ENCODE results near the gene ORAI3.

ORAI3 gene

GRCh38 chr16:30948667-30949649 lies at the start of gene ORAI3:
Gene ORAI3, plus strand, starts transcription at chr16:30949068. Its CDS starts 222 bp downstream, at chr16:30949290.
- H3K36me3 ChIP-seq (ENCODE audit: insufficient read depth, low read length): peaks cover 12% of the 10 kb centered on the region
- peak within 1 kb of the TSS; percentile 94 for H3K27ac ChIP-seq (ENCODE audit: low read depth, low read length)
- peak within 1 kb of the TSS; percentile 83 to 90 for H3K4me3 ChIP-seq (ENCODE audit: low read depth in 1 of 2, low read length in 2 of 2)
- H3K9me3 ChIP-seq (ENCODE audit: low read length): no peaks in the 10 kb centered on the region
- H3K9ac ChIP-seq (ENCODE audit: low read length): peak within 1 kb of the TSS; percentile 74
- H3K4me1 ChIP-seq (ENCODE audit: insufficient read depth, low read length): peaks cover 29% of the 10 kb centered on the region
- H3K27me3 ChIP-seq (ENCODE audit: control insufficient read depth in 1 of 2, insufficient read depth in 2 of 2, low read length in 2 of 2): no peaks in the 10 kb centered on the region

- H3K9me3 ChIP-seq (ENCODE audit: low read length): no peaks in the 10 kb centered on the region
- no peak overlapping the region for H3K4me3 ChIP-seq (ENCODE audit: low read depth in 1 of 2, low read length in 2 of 2)
- peaks cover 37% of the 10 kb centered on the region for H3K4me1 ChIP-seq (ENCODE audit: insufficient read depth, low read length)
- H3K27me3 ChIP-seq (ENCODE audit: control insufficient read depth in 1 of 2, insufficient read depth in 2 of 2, low read length in 2 of 2): no peaks in the 10 kb centered on the region
- H3K9ac ChIP-seq (ENCODE audit: low read length): no peak overlapping the region
- no peak overlapping the region for H3K27ac ChIP-seq (ENCODE audit: low read depth, low read length)
- peaks cover 4% of the 10 kb centered on the region for H3K36me3 ChIP-seq (ENCODE audit: insufficient read depth, low read length)
Observed at GRCh38 chr16:30899794-30900193, 49.1 kb upstream of the ORAI3 start.

GRCh38 chr16:30900588-30900987 lies 48.3 kb upstream of the ORAI3 start:
- H3K9ac ChIP-seq (ENCODE audit: low read length): no peak overlapping the region
- H3K4me3 ChIP-seq (ENCODE audit: low read depth in 1 of 2, low read length in 2 of 2): no peak overlapping the region
- no peak overlapping the region for H3K27ac ChIP-seq (ENCODE audit: low read depth, low read length)
- H3K4me1 ChIP-seq (ENCODE audit: insufficient read depth, low read length): peaks cover 29% of the 10 kb centered on the region
- H3K27me3 ChIP-seq (ENCODE audit: control insufficient read depth in 1 of 2, insufficient read depth in 2 of 2, low read length in 2 of 2): no peaks in the 10 kb centered on the region
- H3K36me3 ChIP-seq (ENCODE audit: insufficient read depth, low read length): peaks cover 4% of the 10 kb centered on the region
- H3K9me3 ChIP-seq (ENCODE audit: low read length): no peaks in the 10 kb centered on the region

GRCh38 chr16:30901201-30902028 lies 47.5 kb upstream of the ORAI3 start:
- peaks cover 22% of the 10 kb centered on the region for H3K4me1 ChIP-seq (ENCODE audit: insufficient read depth, low read length)
- H3K9me3 ChIP-seq (ENCODE audit: low read length): no peaks in the 10 kb centered on the region
- H3K27ac ChIP-seq (ENCODE audit: low read depth, low read length): peak overlapping the region; percentile 85
- peaks cover 4% of the 10 kb centered on the region for H3K36me3 ChIP-seq (ENCODE audit: insufficient read depth, low read length)
- H3K4me3 ChIP-seq (ENCODE audit: low read depth in 1 of 2, low read length in 2 of 2): peak overlapping the region; percentile 47 to 58
- H3K27me3 ChIP-seq (ENCODE audit: control insufficient read depth in 1 of 2, insufficient read depth in 2 of 2, low read length in 2 of 2): no peaks in the 10 kb centered on the region
- peak overlapping the region; percentile 33 for H3K9ac ChIP-seq (ENCODE audit: low read length)

GRCh38 chr16:30902029-30902972 lies 46.6 kb upstream of the ORAI3 start:
- peaks cover 4% of the 10 kb centered on the region for H3K36me3 ChIP-seq (ENCODE audit: insufficient read depth, low read length)
- H3K9ac ChIP-seq (ENCODE audit: low read length): peak overlapping the region; percentile 39
- peaks cover 20% of the 10 kb centered on the region for H3K4me1 ChIP-seq (ENCODE audit: insufficient read depth, low read length)
- H3K27ac ChIP-seq (ENCODE audit: low read depth, low read length): peak overlapping the region; percentile 87
- H3K27me3 ChIP-seq (ENCODE audit: control insufficient read depth in 1 of 2, insufficient read depth in 2 of 2, low read length in 2 of 2): no peaks in the 10 kb centered on the region
- peak overlapping the region; percentile 47 to 60 for H3K4me3 ChIP-seq (ENCODE audit: low read depth in 1 of 2, low read length in 2 of 2)
- no peaks in the 10 kb centered on the region for H3K9me3 ChIP-seq (ENCODE audit: low read length)

- H3K9ac ChIP-seq (ENCODE audit: low read length): no peak overlapping the region
Observed at GRCh38 chr16:30903002-30903401, 45.9 kb upstream of the ORAI3 start.

GRCh38 chr16:30903596-30903995 lies 45.3 kb upstream of the ORAI3 start:
- Histone ChIP-seq H3K9ac (ENCODE audit: low read length) (no peak overlapping the region), H3K4me3 (ENCODE audit: low read depth in 1 of 2, low read length in 2 of 2) (no peak overlapping the region), H3K4me1 (ENCODE audit: insufficient read depth, low read length) (peaks cover 16% of the 10 kb centered on the region), H3K9me3 (ENCODE audit: low read length) (no peaks in the 10 kb centered on the region), H3K36me3 (ENCODE audit: insufficient read depth, low read length) (peaks cover 4% of the 10 kb centered on the region), H3K27ac (ENCODE audit: low read depth, low read length) (no peak overlapping the region), H3K27me3 (ENCODE audit: control insufficient read depth in 1 of 2, insufficient read depth in 2 of 2, low read length in 2 of 2) (no peaks in the 10 kb centered on the region)

More at GRCh38 chr16:30903002-30903401, 45.9 kb upstream of the ORAI3 start:
- no peaks in the 10 kb centered on the region for H3K27me3 ChIP-seq (ENCODE audit: control insufficient read depth in 1 of 2, insufficient read depth in 2 of 2, low read length in 2 of 2)
- H3K9me3 ChIP-seq (ENCODE audit: low read length): no peaks in the 10 kb centered on the region
- peaks cover 4% of the 10 kb centered on the region for H3K36me3 ChIP-seq (ENCODE audit: insufficient read depth, low read length)
- H3K27ac ChIP-seq (ENCODE audit: low read depth, low read length): no peak overlapping the region
- H3K4me3 ChIP-seq (ENCODE audit: low read depth in 1 of 2, low read length in 2 of 2): peak overlapping the region in 1 of 2 donors; percentile 60
- peaks cover 16% of the 10 kb centered on the region for H3K4me1 ChIP-seq (ENCODE audit: insufficient read depth, low read length)

GRCh38 chr16:30904114-30904780 lies 44.6 kb upstream of the ORAI3 start:
- Histone ChIP-seq H3K27ac (ENCODE audit: low read depth, low read length) (peak overlapping the region; percentile 44), H3K9ac (ENCODE audit: low read length) (no peak overlapping the region), H3K4me3 (ENCODE audit: low read depth in 1 of 2, low read length in 2 of 2) (no peak overlapping the region), H3K4me1 (ENCODE audit: insufficient read depth, low read length) (peaks cover 16% of the 10 kb centered on the region), H3K36me3 (ENCODE audit: insufficient read depth, low read length) (peaks cover 4% of the 10 kb centered on the region), H3K9me3 (ENCODE audit: low read length) (no peaks in the 10 kb centered on the region), H3K27me3 (ENCODE audit: control insufficient read depth in 1 of 2, insufficient read depth in 2 of 2, low read length in 2 of 2) (no peaks in the 10 kb centered on the region)

- Histone ChIP-seq H3K36me3 (ENCODE audit: insufficient read depth, low read length) (no peaks in the 10 kb centered on the region), H3K27me3 (ENCODE audit: control insufficient read depth in 1 of 2, insufficient read depth in 2 of 2, low read length in 2 of 2) (no peaks in the 10 kb centered on the region), H3K4me3 (ENCODE audit: low read depth in 1 of 2, low read length in 2 of 2) (no peak overlapping the region), H3K9ac (ENCODE audit: low read length) (no peak overlapping the region), H3K9me3 (ENCODE audit: low read length) (no peaks in the 10 kb centered on the region), H3K27ac (ENCODE audit: low read depth, low read length) (no peak overlapping the region), H3K4me1 (ENCODE audit: insufficient read depth, low read length) (peaks cover 4% of the 10 kb centered on the region)
Observed at GRCh38 chr16:30907064-30907463, 41.8 kb upstream of the ORAI3 start.

GRCh38 chr16:30910427-30911029 lies 38.3 kb upstream of the ORAI3 start:
- no peak overlapping the region for H3K4me3 ChIP-seq (ENCODE audit: low read depth in 1 of 2, low read length in 2 of 2)
- no peaks in the 10 kb centered on the region for H3K27me3 ChIP-seq (ENCODE audit: control insufficient read depth in 1 of 2, insufficient read depth in 2 of 2, low read length in 2 of 2)
- no peaks in the 10 kb centered on the region for H3K9me3 ChIP-seq (ENCODE audit: low read length)
- no peak overlapping the region for H3K27ac ChIP-seq (ENCODE audit: low read depth, low read length)
- H3K36me3 ChIP-seq (ENCODE audit: insufficient read depth, low read length): no peaks in the 10 kb centered on the region
- H3K4me1 ChIP-seq (ENCODE audit: insufficient read depth, low read length): no peaks in the 10 kb centered on the region
- no peak overlapping the region for H3K9ac ChIP-seq (ENCODE audit: low read length)

All from muscle layer of colon (tissue), 2 donors.